Fibroblast of lung (primary cell): ENCODE measurements around the gene NEK4. TPM values are rescaled to one million over a fixed set of nuclear protein-coding genes. Genes with fewer than 3 reads are reported as not detected.

Experiments used
- DNase-seq, 2 donors: peaks; one replicate each; pipeline versions ENCODE4 v3.0.0 to v3.0.0-alpha.2; 2010; ENCODE audit warnings: low read depth in 2 of 2
- H2AFZ ChIP-seq: 2 replicates; pipeline ENCODE4 v1.5.1; 2012; ENCODE audit warnings: low read length, control low read depth, inconsistent platforms
- H3K27ac ChIP-seq: 2 replicates; pipeline ENCODE4 v1.5.1; 2011; ENCODE audit warnings: low read length, control low read depth; ENCODE audit not compliant: insufficient read depth
- H3K27me3 ChIP-seq: 2 replicates; pipeline ENCODE4 v1.5.1; 2011; ENCODE audit warnings: mild to moderate bottlenecking, low read length; ENCODE audit not compliant: control insufficient read depth, insufficient read depth
- H3K36me3 ChIP-seq: 2 replicates; pipeline ENCODE4 v1.5.1; 2011; ENCODE audit warnings: low read length; ENCODE audit not compliant: control insufficient read depth, insufficient read depth
- H3K4me1 ChIP-seq: 2 replicates; pipeline ENCODE4 v1.5.1; 2011; ENCODE audit warnings: low read length; ENCODE audit not compliant: control insufficient read depth, insufficient read depth; ENCODE audit errors: extremely low read depth
- H3K4me2 ChIP-seq: 2 replicates; pipeline ENCODE4 v1.5.1; 2011; ENCODE audit warnings: low read length, control low read depth; ENCODE audit not compliant: insufficient read depth; ENCODE audit errors: extremely low read depth
- H3K4me3 ChIP-seq, 4 experiments: fragments of 200-600 bp in 1 of 4; sonication (generic) in 1 of 4; replicated peaks in 1 of 4; 2 replicates each; pipeline ENCODE4 v1.5.1; 2011 to 2016; ENCODE audit warnings: low read length in 4 of 4, low read depth in 3 of 4, mild to moderate bottlenecking in 3 of 4, control low read depth in 2 of 4, inconsistent platforms in 1 of 4, mixed read lengths in 1 of 4; ENCODE audit not compliant: insufficient read depth in 1 of 4; ENCODE audit errors: control extremely low read depth in 1 of 4
- H3K79me2 ChIP-seq: 2 replicates; pipeline ENCODE4 v1.5.1; 2012; ENCODE audit warnings: mild to moderate bottlenecking, low read length, inconsistent platforms; ENCODE audit not compliant: control insufficient read depth, insufficient read depth
- H3K9ac ChIP-seq: 2 replicates; pipeline ENCODE4 v1.5.1; 2011; ENCODE audit warnings: mild to moderate bottlenecking, low read length, control low read depth; ENCODE audit not compliant: insufficient read depth
- H3K9me3 ChIP-seq: 2 replicates; pipeline ENCODE4 v1.5.1; 2012; ENCODE audit warnings: low read depth, low read length; ENCODE audit not compliant: control insufficient read depth, insufficient read depth
- H4K20me1 ChIP-seq: 2 replicates; pipeline ENCODE4 v1.5.1; 2011; ENCODE audit warnings: low read length; ENCODE audit not compliant: control insufficient read depth, insufficient read depth; ENCODE audit errors: extremely low read depth
- EZH2 ChIP-seq: IDR thresholded peaks from 2 replicates; pipeline ENCODE4 v1.5.1; 2012; ENCODE audit warnings: low read length, control low read depth, mild to moderate bottlenecking; ENCODE audit errors: missing control alignments
- polyA plus RNA-seq, 2 donors: library from polyadenylated mRNA; depleted of rRNA in 1 of 2; stranded (reverse) in 1 of 2; unstranded in 1 of 2; fragments of >200 nt; gene quantifications; 2 replicates each; pipeline ENCODE4 v1.2.1, GENCODE V29; 2011 to 2012; ENCODE audit warnings: missing spikeins in 1 of 2
- total RNA-seq: library from RNA; depleted of rRNA; stranded (reverse); fragments of >200 nt; gene quantifications from 2 replicates; pipeline ENCODE4 v1.2.1, GENCODE V29; 2014
- TF ChIP-seq, protein P1 (sequence below), 2 donors: IDR thresholded peaks in 1 of 2; conservative IDR thresholded peaks in 1 of 2; 1 replicate in 1 of 2; 2 replicates in 1 of 2; pipeline ENCODE4 v1.5.1; 2011 to 2012; ENCODE audit warnings: low read length in 2 of 2, control low read depth in 1 of 2, inconsistent platforms in 1 of 2, low read depth in 1 of 2, mild to moderate bottlenecking in 1 of 2

Gene NEK4
- total and polyA plus RNA-seq, 2 donors (not counting 1 experiment from before 2014, with no cell fraction given) = 16.0 to 24.9 TPM

DNA sequence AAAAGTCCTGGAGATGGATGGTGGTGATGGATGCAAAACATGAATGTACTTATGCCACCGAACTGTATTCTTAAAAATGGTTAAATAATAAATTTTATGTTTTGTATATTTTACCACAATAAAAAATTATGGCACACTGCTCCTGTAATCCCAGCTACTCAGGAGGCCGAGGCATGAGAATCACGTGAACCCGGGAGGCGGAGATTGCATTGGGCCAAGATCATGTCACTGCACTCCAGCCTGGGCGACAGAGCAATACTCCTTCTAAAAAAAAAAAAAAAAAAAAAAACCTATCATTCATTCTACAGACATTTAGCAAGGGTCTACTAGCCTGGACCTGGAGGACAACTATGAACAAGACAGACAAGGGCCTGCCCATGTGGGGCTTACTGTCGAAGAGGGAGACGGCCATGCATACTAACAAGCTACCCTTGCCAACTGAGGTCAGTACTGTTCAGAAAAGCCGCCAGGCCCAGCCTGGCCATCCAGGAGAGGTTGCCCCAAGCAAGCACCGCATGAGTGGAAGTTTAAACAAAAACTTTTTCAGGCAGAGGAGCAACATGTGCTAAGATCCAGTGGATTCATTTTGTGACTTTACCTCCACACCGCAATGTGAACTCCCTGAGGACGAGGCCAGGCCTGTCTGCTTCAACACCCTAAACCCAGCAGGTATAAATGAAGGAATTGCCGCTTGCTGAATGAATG, 2.8 kb upstream of the NEK4 start:
- Histone ChIP-seq H3K9me3 (no peaks in the 10 kb centered on the region), H3K9ac (no peak overlapping the region), H3K27me3 (no peaks in the 10 kb centered on the region), H3K36me3 (no peaks in the 10 kb centered on the region), H3K27ac (no peak overlapping the region), H2AFZ (no peak overlapping the region), H3K4me1 (no peaks in the 10 kb centered on the region), H4K20me1 (no peaks in the 10 kb centered on the region), H3K79me2 (peaks cover 2% of the 10 kb centered on the region), H3K4me3 (no peak overlapping the region), H3K4me2 (no peak overlapping the region)
- DNase-seq = no peak
- TF ChIP-seq, protein P1, sequence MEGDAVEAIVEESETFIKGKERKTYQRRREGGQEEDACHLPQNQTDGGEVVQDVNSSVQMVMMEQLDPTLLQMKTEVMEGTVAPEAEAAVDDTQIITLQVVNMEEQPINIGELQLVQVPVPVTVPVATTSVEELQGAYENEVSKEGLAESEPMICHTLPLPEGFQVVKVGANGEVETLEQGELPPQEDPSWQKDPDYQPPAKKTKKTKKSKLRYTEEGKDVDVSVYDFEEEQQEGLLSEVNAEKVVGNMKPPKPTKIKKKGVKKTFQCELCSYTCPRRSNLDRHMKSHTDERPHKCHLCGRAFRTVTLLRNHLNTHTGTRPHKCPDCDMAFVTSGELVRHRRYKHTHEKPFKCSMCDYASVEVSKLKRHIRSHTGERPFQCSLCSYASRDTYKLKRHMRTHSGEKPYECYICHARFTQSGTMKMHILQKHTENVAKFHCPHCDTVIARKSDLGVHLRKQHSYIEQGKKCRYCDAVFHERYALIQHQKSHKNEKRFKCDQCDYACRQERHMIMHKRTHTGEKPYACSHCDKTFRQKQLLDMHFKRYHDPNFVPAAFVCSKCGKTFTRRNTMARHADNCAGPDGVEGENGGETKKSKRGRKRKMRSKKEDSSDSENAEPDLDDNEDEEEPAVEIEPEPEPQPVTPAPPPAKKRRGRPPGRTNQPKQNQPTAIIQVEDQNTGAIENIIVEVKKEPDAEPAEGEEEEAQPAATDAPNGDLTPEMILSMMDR (conservative IDR thresholded peaks at IDR 0.05 in 1 of 2, IDR thresholded peaks at IDR 0.05 in 1 of 2; ENCODE audit: low read depth in 1 of 2, low read length in 2 of 2) = no peak
- TF ChIP-seq EZH2 = no peak

DNA sequence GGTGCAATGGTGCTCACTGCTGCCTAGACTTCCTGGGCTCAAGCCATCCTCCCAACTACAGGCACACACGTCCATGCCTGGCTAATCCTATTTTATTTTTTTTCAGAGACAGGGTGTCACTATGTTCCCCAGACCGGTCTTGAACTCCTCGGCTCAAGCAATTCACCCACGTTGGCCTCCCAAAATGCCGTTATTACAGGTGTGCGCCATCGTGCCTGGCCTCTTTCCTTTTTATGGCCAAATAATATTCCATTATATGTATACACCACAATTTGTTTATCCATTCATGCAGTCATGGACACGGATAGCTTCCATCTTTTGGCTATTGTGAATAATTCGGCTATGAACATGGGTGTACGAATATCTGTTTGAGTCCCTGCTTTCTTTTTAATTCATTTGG, 962 bp upstream of the NEK4 start:
- H3K4me3 ChIP-seq = peak overlapping the region in 1 of 4 experiments; percentile 81
- H3K27ac ChIP-seq = no peak overlapping the region
- peak overlapping the region; percentile 83 for H3K4me2 ChIP-seq
- no peaks in the 10 kb centered on the region for H3K36me3 ChIP-seq
- H3K9me3 ChIP-seq = no peaks in the 10 kb centered on the region
- H2AFZ ChIP-seq = peak overlapping the region; percentile 99
- H3K79me2 ChIP-seq = peaks cover 2% of the 10 kb centered on the region
- H3K27me3 ChIP-seq = no peaks in the 10 kb centered on the region
- TF ChIP-seq, protein P1 (conservative IDR thresholded peaks at IDR 0.05 in 1 of 2, IDR thresholded peaks at IDR 0.05 in 1 of 2; ENCODE audit: low read depth in 1 of 2, low read length in 2 of 2) = no peak
- no peak for TF ChIP-seq EZH2
- H4K20me1 ChIP-seq = no peaks in the 10 kb centered on the region
- no peaks in the 10 kb centered on the region for H3K4me1 ChIP-seq
- H3K9ac ChIP-seq = no peak overlapping the region
- no peak for DNase-seq

GRCh38 chr3:52771334-52771681, 568 bp upstream of the NEK4 start:
- H3K4me3 ChIP-seq = peak overlapping the region; percentile 73 to 92 (median 82)
- DNase-seq = no peak
- no peaks in the 10 kb centered on the region for H3K36me3 ChIP-seq
- H3K4me2 ChIP-seq = peak overlapping the region; percentile 83
- H3K9me3 ChIP-seq = no peaks in the 10 kb centered on the region
- H3K79me2 ChIP-seq = peaks cover 2% of the 10 kb centered on the region
- H3K27me3 ChIP-seq = no peaks in the 10 kb centered on the region
- no peaks in the 10 kb centered on the region for H3K4me1 ChIP-seq
- peak overlapping the region; percentile 75 for H3K27ac ChIP-seq
- H2AFZ ChIP-seq = peak overlapping the region; percentile 99
- peak overlapping the region; percentile 74 for H3K9ac ChIP-seq
- no peaks in the 10 kb centered on the region for H4K20me1 ChIP-seq
- TF ChIP-seq, protein P1 (conservative IDR thresholded peaks at IDR 0.05 in 1 of 2, IDR thresholded peaks at IDR 0.05 in 1 of 2; ENCODE audit: low read depth in 1 of 2, low read length in 2 of 2) = no peak
- no peak for TF ChIP-seq EZH2
